ENCODE results near the gene SCMH1. TPM values are rescaled to one million over a fixed set of nuclear protein-coding genes. Genes with fewer than 3 reads are reported as not detected.

The SCMH1 gene
- total RNA-seq, 6 experiments from 2014 or later: 16.9 to 24.4 (median 21.7) TPM

- H3K4me3 Mint-ChIP-seq: no peak overlapping the region
- H3K36me3 Mint-ChIP-seq (ENCODE audit: low read depth): peaks cover 22% of the 10 kb centered on the region
- peaks cover 19% of the 10 kb centered on the region for H3K27me3 Mint-ChIP-seq (ENCODE audit: insufficient read depth)
Measured at GRCh38 chr1:41018018-41018410, 224.1 kb downstream of the SCMH1 start.

GRCh38 chr1:41017141-41018017 lies 224.7 kb downstream of the SCMH1 start:
- peaks cover 17% of the 10 kb centered on the region for H3K27me3 Mint-ChIP-seq (ENCODE audit: insufficient read depth)
- H3K4me1 Mint-ChIP-seq (ENCODE audit: low read depth): no peaks in the 10 kb centered on the region
- H3K4me3 Mint-ChIP-seq: no peak overlapping the region
- no peak overlapping the region for H3K27ac Mint-ChIP-seq
- H3K9me3 Mint-ChIP-seq: no peaks in the 10 kb centered on the region
- no peak for TF ChIP-seq CTCF (IDR thresholded peaks at IDR 0.05)
- peaks cover 26% of the 10 kb centered on the region for H3K36me3 Mint-ChIP-seq (ENCODE audit: low read depth)
- no peak for DNase-seq

More at GRCh38 chr1:41018018-41018410, 224.1 kb downstream of the SCMH1 start:
- H3K27ac Mint-ChIP-seq: no peak overlapping the region
- no peak for DNase-seq
- H3K4me1 Mint-ChIP-seq (ENCODE audit: low read depth): peaks cover 1% of the 10 kb centered on the region
- H3K9me3 Mint-ChIP-seq: no peaks in the 10 kb centered on the region
- TF ChIP-seq CTCF (IDR thresholded peaks at IDR 0.05): no peak

GRCh38 chr1:41015897-41016470 lies 226.1 kb downstream of the SCMH1 start:
- no peak for DNase-seq
- Mint-ChIP-seq H3K27me3 (ENCODE audit: insufficient read depth) (peaks cover 16% of the 10 kb centered on the region), H3K4me1 (ENCODE audit: low read depth) (no peaks in the 10 kb centered on the region), H3K4me3 (no peak overlapping the region), H3K9me3 (no peaks in the 10 kb centered on the region), H3K27ac (no peak overlapping the region), H3K36me3 (ENCODE audit: low read depth) (peaks cover 38% of the 10 kb centered on the region)
- no peak for TF ChIP-seq CTCF (IDR thresholded peaks at IDR 0.05)

- Mint-ChIP-seq H3K4me1 (ENCODE audit: low read depth) (no peaks in the 10 kb centered on the region), H3K27ac (peak overlapping the region; percentile 64), H3K4me3 (no peak overlapping the region), H3K36me3 (ENCODE audit: low read depth) (peaks cover 43% of the 10 kb centered on the region), H3K27me3 (ENCODE audit: insufficient read depth) (peaks cover 16% of the 10 kb centered on the region), H3K9me3 (no peaks in the 10 kb centered on the region)
- TF ChIP-seq CTCF (IDR thresholded peaks at IDR 0.05): no peak
- DNase-seq: no peak
Measured at GRCh38 chr1:41015281-41015896, 226.7 kb downstream of the SCMH1 start.

GRCh38 chr1:41014871-41015270 lies 227.2 kb downstream of the SCMH1 start:
- Mint-ChIP-seq H3K9me3 (no peaks in the 10 kb centered on the region), H3K27me3 (ENCODE audit: insufficient read depth) (peaks cover 16% of the 10 kb centered on the region), H3K36me3 (ENCODE audit: low read depth) (peaks cover 48% of the 10 kb centered on the region), H3K4me1 (ENCODE audit: low read depth) (no peaks in the 10 kb centered on the region), H3K4me3 (no peak overlapping the region), H3K27ac (peak overlapping the region; percentile 64)
- no peak for DNase-seq
- TF ChIP-seq CTCF (IDR thresholded peaks at IDR 0.05): no peak

All from HFFc6 (cell line).